HT1080 (cell line): ENCODE results near the gene CEP170. TPM values are rescaled to one million over a fixed set of nuclear protein-coding genes. Genes with fewer than 3 reads are reported as not detected.

ENCODE experiments used
- DNase-seq: peaks from one replicate; pipeline ENCODE4 v3.0.0-alpha.2; 2015; ENCODE audit warnings: low read depth
- total RNA-seq: library from RNA; depleted of rRNA; stranded (reverse); fragments of >200 nt; shearing (Covaris generic); gene quantifications from 2 replicates; pipeline ENCODE4 v1.2.3, GENCODE V29; 2014

CEP170 gene
- total RNA-seq, 1 experiment from 2014 or later, result 125 TPM

- DNase-seq, result no peak
Measured at GRCh38 chr1:243268751-243269460, 13.8 kb upstream of the CEP170 start.

GRCh38 chr1:243267914-243268653 is 13.0 kb upstream of the CEP170 start:
- DNase-seq, result peak; percentile 88

GRCh38 chr1:243267471-243267880 is 12.4 kb upstream of the CEP170 start:
- no peak for DNase-seq

GRCh38 chr1:243266231-243266630 is 11.2 kb upstream of the CEP170 start:
- DNase-seq, result no peak

- peak; percentile 95 for DNase-seq
Measured at GRCh38 chr1:243264717-243265116, 9.6 kb upstream of the CEP170 start.

GRCh38 chr1:243261390-243261789 is 6.3 kb upstream of the CEP170 start:
- DNase-seq, result no peak

GRCh38 chr1:243260221-243260880 is 5.3 kb upstream of the CEP170 start:
- DNase-seq, result no peak

- DNase-seq, result no peak
Measured at GRCh38 chr1:243258731-243259130, 3.6 kb upstream of the CEP170 start.

GRCh38 chr1:243257189-243257588 is 2.1 kb upstream of the CEP170 start:
- no peak for DNase-seq

GRCh38 chr1:243256590-243256989 is 1.5 kb upstream of the CEP170 start:
- no peak for DNase-seq

- DNase-seq, result peak; percentile 100
Measured at GRCh38 chr1:243255791-243256512, 871 bp upstream of the CEP170 start, which contains the start of gene SDCCAG8. TSS of gene SDCCAG8 (plus strand) at chr1:243256041. CDS start at chr1:243256174, 133 bp downstream.

GRCh38 chr1:243254233-243254926 is 701 bp downstream of the CEP170 start:
- peak; percentile 72 for DNase-seq

- no peak for DNase-seq
Measured at GRCh38 chr1:243253926-243254232, 1.2 kb downstream of the CEP170 start.

GRCh38 chr1:243253211-243253925 is 1.7 kb downstream of the CEP170 start:
- no peak for DNase-seq

GRCh38 chr1:243251539-243251938 is 3.5 kb downstream of the CEP170 start:
- no peak for DNase-seq

- no peak for DNase-seq
Measured at GRCh38 chr1:243250102-243250501, 5.0 kb downstream of the CEP170 start.

GRCh38 chr1:243249214-243249613 is 5.9 kb downstream of the CEP170 start:
- no peak for DNase-seq

GRCh38 chr1:243247901-243248300 is 7.2 kb downstream of the CEP170 start:
- no peak for DNase-seq

GRCh38 chr1:243246916-243247315 is 8.2 kb downstream of the CEP170 start:
- no peak for DNase-seq

GRCh38 chr1:243244432-243244841 is 10.6 kb downstream of the CEP170 start:
- no peak for DNase-seq
